Measurements from ENCODE around the gene ZNF385B. TPM values are rescaled to one million over a fixed set of nuclear protein-coding genes. Genes with fewer than 3 reads are reported as not detected.

Gene ZNF385B
- total RNA-seq, 6 experiments from 2014 or later: 0.08 to 0.26 (median 0.22) TPM; not detected in 1

- no peak for DNase-seq
- Mint-ChIP-seq H3K9me3 (no peaks in the 10 kb centered on the region), H3K36me3 (ENCODE audit: low read depth) (no peaks in the 10 kb centered on the region), H3K4me3 (peak overlapping the region; percentile 81), H3K4me1 (ENCODE audit: low read depth) (peaks cover 52% of the 10 kb centered on the region), H3K27me3 (ENCODE audit: insufficient read depth) (no peaks in the 10 kb centered on the region), H3K27ac (0 out of 2 replicates have a peak overlapping the region, but pooled peaks have one; percentile 71)
- no peak for TF ChIP-seq CTCF (IDR thresholded peaks at IDR 0.05)
These were observed 248.7 kb downstream of the ZNF385B start for GRCh38 chr2:179612591-179613298.

GRCh38 chr2:179612108-179612507 lies 249.3 kb downstream of the ZNF385B start:
- Mint-ChIP-seq H3K9me3 (no peaks in the 10 kb centered on the region), H3K4me1 (ENCODE audit: low read depth) (peaks cover 52% of the 10 kb centered on the region), H3K4me3 (no peak overlapping the region), H3K27me3 (ENCODE audit: insufficient read depth) (no peaks in the 10 kb centered on the region), H3K27ac (no peak overlapping the region), H3K36me3 (ENCODE audit: low read depth) (no peaks in the 10 kb centered on the region)
- TF ChIP-seq CTCF (IDR thresholded peaks at IDR 0.05): no peak
- peak; percentile 67 for DNase-seq

GRCh38 chr2:179606141-179606540 lies 255.3 kb downstream of the ZNF385B start:
- peaks cover 26% of the 10 kb centered on the region for H3K4me1 Mint-ChIP-seq (ENCODE audit: low read depth)
- H3K4me3 Mint-ChIP-seq: no peak overlapping the region
- no peak for TF ChIP-seq CTCF (IDR thresholded peaks at IDR 0.05)
- DNase-seq: no peak
- no peaks in the 10 kb centered on the region for H3K36me3 Mint-ChIP-seq (ENCODE audit: low read depth)
- H3K9me3 Mint-ChIP-seq: no peaks in the 10 kb centered on the region
- H3K27me3 Mint-ChIP-seq (ENCODE audit: insufficient read depth): no peaks in the 10 kb centered on the region
- no peak overlapping the region for H3K27ac Mint-ChIP-seq

- no peak overlapping the region for H3K4me3 Mint-ChIP-seq
- H3K4me1 Mint-ChIP-seq (ENCODE audit: low read depth): peaks cover 26% of the 10 kb centered on the region
- no peak overlapping the region for H3K27ac Mint-ChIP-seq
- no peaks in the 10 kb centered on the region for H3K27me3 Mint-ChIP-seq (ENCODE audit: insufficient read depth)
- H3K9me3 Mint-ChIP-seq: no peaks in the 10 kb centered on the region
- no peak for DNase-seq
- no peaks in the 10 kb centered on the region for H3K36me3 Mint-ChIP-seq (ENCODE audit: low read depth)
- no peak for TF ChIP-seq CTCF (IDR thresholded peaks at IDR 0.05)
These were observed 256.1 kb downstream of the ZNF385B start for GRCh38 chr2:179605341-179605740.

- Mint-ChIP-seq H3K36me3 (ENCODE audit: low read depth) (no peaks in the 10 kb centered on the region), H3K4me1 (ENCODE audit: low read depth) (peaks cover 26% of the 10 kb centered on the region), H3K9me3 (no peaks in the 10 kb centered on the region), H3K27me3 (ENCODE audit: insufficient read depth) (no peaks in the 10 kb centered on the region), H3K27ac (no peak overlapping the region), H3K4me3 (no peak overlapping the region)
- DNase-seq: no peak
- TF ChIP-seq CTCF (IDR thresholded peaks at IDR 0.05): no peak
These were observed 256.8 kb downstream of the ZNF385B start for GRCh38 chr2:179604598-179604997.
